Astrocyte of the spinal cord (primary cell): ENCODE data around the gene CRCP.
"Not testable (repeated sequence)": the region's sequence is repeated elsewhere in the genome, so short reads cannot be mapped to it uniquely, and the experiment has no call there.

Source experiments
- DNase-seq: peaks from one replicate; pipeline ENCODE4 v3.0.0; 2011; ENCODE audit warnings: low read depth, low spot score
- H3K4me3 ChIP-seq: 2 replicates; pipeline ENCODE4 v1.5.1; 2011; ENCODE audit warnings: low read depth, mild to moderate bottlenecking, low read length, moderate library complexity
- in situ Hi-C: cut with HindIII; loops from 2 replicates; pipeline ENCODE4 v1.10.0; 2017; ENCODE audit warnings: low sequenced_read_pairs
- TF ChIP-seq, protein P1 (sequence below): IDR thresholded peaks from 2 replicates; pipeline ENCODE4 v1.5.1; 2012; ENCODE audit warnings: low read depth, mild to moderate bottlenecking, low read length, inconsistent platforms

CRCP gene

DNA sequence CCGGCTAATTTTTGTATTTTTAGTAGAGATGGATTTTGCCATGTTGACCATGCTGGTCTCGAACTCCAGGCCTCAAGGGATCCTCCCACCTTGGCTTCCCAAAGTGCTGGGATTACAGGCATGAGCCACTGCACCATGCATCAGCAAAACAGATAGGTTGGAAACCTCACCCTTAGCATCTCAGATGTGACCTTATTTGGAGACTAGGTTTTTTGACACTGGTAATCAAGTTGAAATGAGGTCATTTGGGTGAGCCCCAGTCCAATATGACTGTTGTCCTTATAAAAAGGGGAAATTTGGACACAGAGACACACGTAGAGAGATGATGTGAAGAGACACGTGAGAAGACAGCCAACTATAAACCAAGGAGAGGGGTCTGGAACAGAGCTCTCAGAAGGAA is 48.0 kb downstream of the CRCP start:
- DNase-seq, result no peak
- in situ Hi-C loops, result no loop called here
- TF ChIP-seq, protein P1, sequence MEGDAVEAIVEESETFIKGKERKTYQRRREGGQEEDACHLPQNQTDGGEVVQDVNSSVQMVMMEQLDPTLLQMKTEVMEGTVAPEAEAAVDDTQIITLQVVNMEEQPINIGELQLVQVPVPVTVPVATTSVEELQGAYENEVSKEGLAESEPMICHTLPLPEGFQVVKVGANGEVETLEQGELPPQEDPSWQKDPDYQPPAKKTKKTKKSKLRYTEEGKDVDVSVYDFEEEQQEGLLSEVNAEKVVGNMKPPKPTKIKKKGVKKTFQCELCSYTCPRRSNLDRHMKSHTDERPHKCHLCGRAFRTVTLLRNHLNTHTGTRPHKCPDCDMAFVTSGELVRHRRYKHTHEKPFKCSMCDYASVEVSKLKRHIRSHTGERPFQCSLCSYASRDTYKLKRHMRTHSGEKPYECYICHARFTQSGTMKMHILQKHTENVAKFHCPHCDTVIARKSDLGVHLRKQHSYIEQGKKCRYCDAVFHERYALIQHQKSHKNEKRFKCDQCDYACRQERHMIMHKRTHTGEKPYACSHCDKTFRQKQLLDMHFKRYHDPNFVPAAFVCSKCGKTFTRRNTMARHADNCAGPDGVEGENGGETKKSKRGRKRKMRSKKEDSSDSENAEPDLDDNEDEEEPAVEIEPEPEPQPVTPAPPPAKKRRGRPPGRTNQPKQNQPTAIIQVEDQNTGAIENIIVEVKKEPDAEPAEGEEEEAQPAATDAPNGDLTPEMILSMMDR, result no peak
- H3K4me3 ChIP-seq, result no peak overlapping the region

DNA sequence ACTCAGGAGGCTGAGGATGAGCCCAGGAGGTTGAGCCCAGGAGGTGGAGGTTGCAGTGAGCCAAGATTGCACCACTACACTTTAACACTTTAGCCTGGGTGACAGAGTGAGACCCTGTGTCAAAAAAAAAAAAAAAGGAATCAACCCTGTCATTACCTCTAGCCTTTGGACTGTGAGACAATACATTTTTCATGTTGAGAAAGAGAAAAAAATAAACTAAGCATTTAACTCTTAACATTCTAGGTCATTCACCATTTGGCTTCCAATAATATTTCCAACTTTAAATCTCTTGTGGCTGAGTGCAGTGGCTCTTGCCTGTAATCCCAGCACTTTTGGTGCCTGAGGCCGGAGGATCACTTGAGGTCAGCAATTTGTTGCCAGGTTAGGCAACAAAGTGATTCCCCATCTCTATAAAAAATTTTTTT is 48.6 kb downstream of the CRCP start:
- DNase-seq, result no peak
- H3K4me3 ChIP-seq, result no peak overlapping the region
- in situ Hi-C loops, result no loop called here
- TF ChIP-seq, protein P1, result no peak

DNA sequence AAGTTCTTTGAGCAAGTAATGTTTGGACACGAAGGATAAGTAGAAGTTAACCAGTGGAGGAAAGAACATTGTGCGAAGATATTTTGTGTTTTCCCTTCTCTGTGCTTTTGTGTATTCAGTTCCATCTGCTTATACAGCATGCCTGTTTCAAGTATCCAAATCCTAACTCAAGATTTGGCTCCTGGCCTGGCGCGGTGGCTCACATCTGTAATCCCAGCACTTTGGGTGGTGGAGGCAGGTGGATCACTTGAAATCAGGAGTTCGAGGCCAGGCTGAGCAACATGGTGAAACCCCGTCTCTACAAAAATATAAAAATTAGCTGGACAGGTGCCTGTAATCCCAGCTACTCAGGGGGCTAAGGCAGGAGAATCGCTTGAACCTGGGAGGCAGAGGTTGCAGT is 49.7 kb downstream of the CRCP start:
- TF ChIP-seq, protein P1, result no peak
- in situ Hi-C loops, result no loop called here
- no peak for DNase-seq
- H3K4me3 ChIP-seq, result no peak overlapping the region

DNA sequence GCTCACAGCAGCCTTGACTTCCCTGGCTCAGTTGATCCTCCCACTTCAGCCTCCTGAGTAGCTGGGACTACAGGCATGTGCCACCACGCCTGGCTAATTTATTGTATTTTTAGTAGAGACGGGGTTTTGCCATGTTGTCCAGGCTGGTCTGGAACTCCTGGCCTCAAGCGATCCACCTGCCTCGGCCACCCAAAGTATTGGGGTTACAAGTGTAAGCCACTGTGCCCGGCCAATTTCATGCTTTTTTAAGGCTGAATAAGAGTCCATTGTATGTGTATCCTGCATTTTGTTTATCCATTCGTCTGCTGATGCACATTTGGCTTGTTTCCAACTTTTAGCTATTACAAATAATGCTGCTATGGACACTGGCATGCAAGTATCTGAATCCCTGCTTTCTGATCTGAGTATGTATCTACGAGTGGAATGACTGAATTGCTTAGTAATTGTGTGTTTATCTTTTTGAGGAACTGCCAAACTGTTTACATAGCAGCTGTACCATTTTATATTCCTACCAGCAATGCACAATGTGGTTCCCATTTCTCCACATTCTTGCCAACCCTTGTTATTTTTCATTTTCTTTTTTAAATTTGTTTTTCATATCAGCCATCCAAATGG is 53.2 kb downstream of the CRCP start:
- TF ChIP-seq, protein P1, result no peak
- in situ Hi-C loops, result no loop called here
- peak; percentile 45 for DNase-seq
- no peak overlapping the region for H3K4me3 ChIP-seq

DNA sequence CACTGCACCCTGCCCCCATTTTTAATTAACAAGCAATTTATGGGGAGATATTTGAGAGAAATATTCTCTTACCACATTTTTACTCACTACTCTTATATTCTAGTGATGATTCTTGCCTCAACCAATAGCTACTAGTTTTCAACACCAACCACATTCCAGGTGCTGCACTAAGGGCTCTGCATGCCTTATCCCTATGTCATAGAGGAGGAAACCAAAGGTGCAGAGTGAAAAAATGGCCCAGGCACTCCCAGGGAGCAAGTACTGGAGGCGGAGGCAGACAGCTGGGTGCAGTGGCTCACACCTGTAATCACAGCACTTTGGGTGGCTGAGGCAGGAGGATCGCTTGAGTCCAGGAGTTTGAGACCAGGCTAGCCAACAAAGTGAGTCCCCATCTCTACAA is 55.0 kb downstream of the CRCP start:
- no peak for DNase-seq
- TF ChIP-seq, protein P1, result no peak
- in situ Hi-C loops, result no loop called here
- no peak overlapping the region for H3K4me3 ChIP-seq

DNA sequence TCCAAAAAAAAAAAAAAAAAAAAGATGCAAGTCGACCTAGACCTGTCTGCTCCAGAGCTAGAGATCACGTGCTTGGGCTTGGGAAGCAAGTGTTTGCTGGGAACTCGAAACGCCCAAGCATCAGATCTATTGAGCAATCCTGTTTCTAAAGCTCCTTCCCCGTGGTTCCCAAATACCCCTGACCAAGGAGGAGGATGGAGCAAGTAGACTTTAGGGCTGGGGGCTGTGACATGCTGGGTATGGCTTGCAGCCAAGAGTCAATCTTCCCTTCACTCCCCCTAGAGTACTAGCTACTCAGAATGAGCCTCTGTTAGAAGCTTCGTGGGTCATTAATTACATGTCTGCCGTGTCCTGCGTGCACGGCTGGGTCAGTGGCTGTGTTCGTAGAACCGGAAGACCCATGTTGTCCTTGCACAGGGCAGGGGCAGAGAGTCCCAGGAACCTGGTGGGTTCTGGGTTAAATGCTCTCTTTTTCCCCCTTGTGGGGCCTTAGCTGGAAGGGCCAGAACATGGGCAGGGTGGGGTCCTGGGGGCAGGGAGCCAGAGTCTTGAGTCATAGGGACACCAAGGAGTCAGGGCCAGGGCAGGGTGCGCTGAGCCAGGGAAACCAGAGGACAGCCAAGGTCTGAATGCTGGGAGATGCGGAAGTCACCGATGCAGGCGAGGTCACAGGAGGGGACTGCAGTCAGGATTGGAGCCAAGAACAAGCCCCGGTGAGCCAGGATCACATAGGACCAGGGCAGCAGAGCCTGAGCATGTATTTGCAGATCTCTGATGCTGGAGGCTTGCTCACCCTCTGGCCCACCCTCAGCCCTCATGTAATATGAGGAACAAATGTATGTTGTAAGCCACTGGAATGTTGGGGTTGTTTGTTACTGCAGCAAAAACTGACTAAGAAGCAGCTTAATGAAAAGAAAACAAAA is 55.9 kb downstream of the CRCP start:
- TF ChIP-seq, protein P1, result no peak
- no peak for DNase-seq
- no peak overlapping the region for H3K4me3 ChIP-seq
- in situ Hi-C loops, result no loop called here

DNA sequence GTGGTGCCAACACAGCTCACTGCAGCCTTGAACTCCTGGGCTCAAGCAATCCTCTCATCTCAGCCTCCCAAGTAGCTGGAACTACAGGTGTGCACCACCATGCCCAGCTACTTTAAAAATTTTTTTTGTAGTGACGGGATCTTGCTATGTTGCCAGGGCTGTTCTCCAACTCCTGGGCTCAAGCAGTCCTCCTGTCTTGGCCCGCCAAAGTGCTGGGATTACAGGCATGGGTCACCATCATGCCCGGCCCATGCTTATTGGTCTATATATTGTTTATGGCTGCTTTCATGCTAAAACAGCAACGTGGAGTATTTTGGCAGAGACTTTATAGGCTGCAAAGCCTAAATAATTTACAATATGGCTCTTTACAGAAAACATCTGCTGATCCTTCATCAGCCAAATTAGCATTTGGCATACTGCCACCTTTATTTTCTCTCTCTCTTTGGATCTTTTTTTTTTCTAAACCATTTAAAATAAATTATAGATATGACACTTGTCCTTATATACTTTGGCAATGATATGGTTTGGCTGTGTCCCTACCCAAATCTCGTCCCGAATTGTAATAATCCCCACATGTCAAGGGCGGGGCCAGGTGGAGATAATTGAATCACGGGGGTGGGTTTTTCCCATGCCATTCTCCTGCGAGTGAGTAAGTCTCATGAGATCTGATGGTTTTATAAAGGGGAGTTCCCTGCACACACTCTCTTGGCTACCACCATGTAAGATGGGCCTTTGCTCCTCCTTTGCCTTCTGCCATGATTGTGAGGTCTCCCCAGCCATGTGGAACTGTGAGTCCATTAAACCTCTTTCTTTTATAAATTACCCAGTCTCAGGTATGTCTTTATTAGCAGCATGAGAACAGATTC is 58.1 kb downstream of the CRCP start:
- DNase-seq, H3K4me3 ChIP-seq, in situ Hi-C loops: not testable (repeated sequence)
